KMS-11 (cell line): ENCODE results near the gene SPNS3.

ENCODE experiments used
- H2AFZ ChIP-seq: fragments of 200-600 bp; sonication (generic); 2 replicates; pipeline ENCODE4 v1.6.1; 2016; ENCODE audit warnings: antibody characterized with exemption, mixed run types, low read depth
- H3K27ac ChIP-seq: fragments of 200-600 bp; sonication (generic); 2 replicates; pipeline ENCODE4 v1.6.1; 2016; ENCODE audit warnings: mild to moderate bottlenecking, mixed run types
- H3K27me3 ChIP-seq: fragments of 200-600 bp; sonication (generic); 2 replicates; pipeline ENCODE4 v1.6.1; 2017; ENCODE audit warnings: mild to moderate bottlenecking, low read depth, mixed run types, moderate library complexity; ENCODE audit not compliant: insufficient read depth
- H3K36me3 ChIP-seq: fragments of 200-600 bp; sonication (generic); 2 replicates; pipeline ENCODE4 v1.6.1; 2017; ENCODE audit warnings: mild to moderate bottlenecking, mixed run types; ENCODE audit not compliant: insufficient read depth
- H3K4me1 ChIP-seq: fragments of 200-600 bp; sonication (generic); 2 replicates; pipeline ENCODE4 v1.6.1; 2016; ENCODE audit warnings: mild to moderate bottlenecking, low read depth, mixed run types; ENCODE audit not compliant: poor library complexity, severe bottlenecking
- H3K4me2 ChIP-seq: fragments of 200-600 bp; sonication (generic); 2 replicates; pipeline ENCODE4 v1.7.0; 2016; ENCODE audit warnings: mild to moderate bottlenecking, mixed run types
- H3K4me3 ChIP-seq: fragments of 200-600 bp; sonication (generic); IDR thresholded peaks from 2 replicates; pipeline ENCODE4 v1.6.1; 2017; ENCODE audit warnings: low read depth, low read length, mixed read lengths; ENCODE audit not compliant: insufficient read depth
- H3K79me2 ChIP-seq: fragments of 200-600 bp; sonication (generic); 2 replicates; pipeline ENCODE4 v1.6.1; 2016; ENCODE audit warnings: low read depth, mixed run types; ENCODE audit not compliant: insufficient read depth
- H3K9ac ChIP-seq: fragments of 200-600 bp; sonication (generic); 2 replicates; pipeline ENCODE4 v1.6.1; 2016; ENCODE audit warnings: mild to moderate bottlenecking, mixed run types
- H4K20me1 ChIP-seq: fragments of 200-600 bp; sonication (generic); 2 replicates; pipeline ENCODE4 v1.6.1; 2016; ENCODE audit warnings: mild to moderate bottlenecking, mixed run types; ENCODE audit not compliant: insufficient read depth
- CTCF ChIP-seq: fragments of 200-600 bp; sonication (generic); conservative IDR thresholded peaks from 2 replicates; pipeline ENCODE4 v1.6.1; 2017; ENCODE audit warnings: low read depth, mild to moderate bottlenecking, antibody characterized with exemption, low read length, moderate library complexity, mixed read lengths

The SPNS3 gene

GRCh38 chr17:4534928-4535666, 101.4 kb downstream of the SPNS3 start:
- Histone ChIP-seq H3K4me2 (no peak overlapping the region), H3K4me1 (no peaks in the 10 kb centered on the region), H3K36me3 (no peaks in the 10 kb centered on the region), H3K79me2 (no peaks in the 10 kb centered on the region), H3K4me3 (no peak overlapping the region), H3K27ac (no peak overlapping the region), H3K27me3 (peaks cover 13% of the 10 kb centered on the region; the same call in 1 of the 2 replicates), H2AFZ (no peak overlapping the region), H4K20me1 (no peaks in the 10 kb centered on the region), H3K9ac (no peak overlapping the region)
- no peak for TF ChIP-seq CTCF

GRCh38 chr17:4535667-4536258, 102.0 kb downstream of the SPNS3 start:
- no peak for TF ChIP-seq CTCF
- no peaks in the 10 kb centered on the region for H3K36me3 ChIP-seq
- H4K20me1 ChIP-seq, result no peaks in the 10 kb centered on the region
- H2AFZ ChIP-seq, result no peak overlapping the region
- no peak overlapping the region for H3K4me3 ChIP-seq
- no peaks in the 10 kb centered on the region for H3K4me1 ChIP-seq
- H3K9ac ChIP-seq, result no peak overlapping the region
- no peaks in the 10 kb centered on the region for H3K79me2 ChIP-seq
- peaks cover 11% of the 10 kb centered on the region; the same call in 1 of the 2 replicates for H3K27me3 ChIP-seq
- H3K27ac ChIP-seq, result no peak overlapping the region
- H3K4me2 ChIP-seq, result no peak overlapping the region

- Histone ChIP-seq H3K36me3 (no peaks in the 10 kb centered on the region), H2AFZ (no peak overlapping the region), H3K27me3 (peaks cover 8% of the 10 kb centered on the region; the same call in 1 of the 2 replicates), H3K4me2 (no peak overlapping the region), H3K4me1 (no peaks in the 10 kb centered on the region), H3K9ac (no peak overlapping the region), H3K79me2 (no peaks in the 10 kb centered on the region), H3K27ac (no peak overlapping the region), H3K4me3 (no peak overlapping the region), H4K20me1 (no peaks in the 10 kb centered on the region)
- no peak for TF ChIP-seq CTCF
These were observed 102.6 kb downstream of the SPNS3 start for GRCh38 chr17:4536259-4536741.

GRCh38 chr17:4536742-4537411, 103.1 kb downstream of the SPNS3 start:
- H3K27me3 ChIP-seq, result peaks cover 4% of the 10 kb centered on the region; the same call in 1 of the 2 replicates
- H3K9ac ChIP-seq, result no peak overlapping the region
- H3K36me3 ChIP-seq, result no peaks in the 10 kb centered on the region
- H3K4me1 ChIP-seq, result no peaks in the 10 kb centered on the region
- no peak overlapping the region for H2AFZ ChIP-seq
- H3K4me2 ChIP-seq, result no peak overlapping the region
- no peaks in the 10 kb centered on the region for H4K20me1 ChIP-seq
- no peak for TF ChIP-seq CTCF
- H3K79me2 ChIP-seq, result no peaks in the 10 kb centered on the region
- H3K4me3 ChIP-seq, result no peak overlapping the region
- no peak overlapping the region for H3K27ac ChIP-seq
